GM19397 (cell line): ENCODE data around the gene SNX22.
"Not testable (repeated sequence)": the region's sequence is repeated elsewhere in the genome, so short reads cannot be mapped to it uniquely, and the experiment has no call there.

Source experiments
- ATAC-seq: cut with Tn5 transposase; IDR thresholded peaks from one replicate; pipeline ENCODE4 v1.9.1; 2021; ENCODE audit warnings: mild to moderate bottlenecking, moderate library complexity; ENCODE audit not compliant: unreplicated experiment

The SNX22 gene

DNA sequence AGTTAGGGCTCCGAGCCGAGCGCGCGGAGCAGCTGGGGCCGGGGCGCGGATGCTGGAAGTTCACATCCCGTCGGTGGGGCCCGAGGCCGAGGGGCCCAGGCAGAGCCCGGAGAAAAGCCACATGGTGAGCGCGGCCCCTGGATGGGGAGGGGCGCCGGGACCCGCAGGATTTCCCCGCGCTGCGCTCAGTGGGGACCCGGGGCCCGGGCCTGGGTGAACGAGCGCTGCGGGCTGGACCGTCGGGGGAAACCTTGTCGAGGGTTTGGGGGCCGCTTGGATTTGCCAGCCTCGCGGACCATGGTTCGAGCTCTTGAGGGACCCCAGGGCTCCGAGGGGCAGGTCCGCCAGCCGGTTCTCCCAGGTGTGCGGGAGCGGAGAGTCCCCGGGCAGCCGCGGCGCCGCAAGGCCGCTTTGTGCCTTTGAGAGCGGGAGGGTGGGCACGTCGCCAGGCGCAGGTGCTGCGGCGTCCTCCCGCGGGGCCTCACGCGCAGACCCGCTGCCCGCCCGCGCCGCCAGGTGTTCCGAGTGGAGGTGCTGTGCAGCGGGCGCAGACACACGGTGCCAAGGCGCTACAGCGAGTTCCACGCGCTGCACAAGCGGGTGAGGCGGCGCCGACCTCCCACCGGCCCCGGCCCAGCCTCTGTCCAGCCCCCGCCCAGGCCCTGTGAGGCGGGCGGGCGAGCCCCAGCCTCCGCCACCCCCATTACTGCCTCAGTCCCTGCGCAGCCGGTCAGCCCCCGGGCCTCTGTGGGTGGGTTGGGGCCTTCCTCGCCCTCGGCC is at the start of gene SNX22:
Gene SNX22, plus strand, starts transcription at position 5 of the 780 bp plus-strand sequence. Its CDS starts 45 bp downstream, at position 50.
- ATAC-seq = no peak

DNA sequence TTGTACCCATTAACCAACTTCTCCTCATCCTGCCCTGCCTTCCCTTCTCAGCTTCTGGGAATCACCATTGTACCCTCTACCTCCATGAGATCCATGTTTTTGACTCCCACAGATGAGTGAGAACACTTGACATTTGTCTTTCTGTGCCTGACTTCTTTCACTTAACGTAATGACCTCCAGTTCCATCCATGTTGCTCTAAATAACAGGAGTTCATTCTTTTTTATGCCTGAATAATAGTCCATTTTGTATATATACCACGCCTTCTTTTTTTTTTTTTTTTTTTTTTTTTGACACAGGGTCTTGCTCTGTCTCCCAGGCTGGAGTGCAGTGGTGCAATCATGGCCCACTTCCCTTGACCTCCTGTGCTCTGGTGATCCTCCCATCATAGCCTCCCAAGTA is 49.0 kb upstream of the SNX22 start:
- no peak for ATAC-seq

DNA sequence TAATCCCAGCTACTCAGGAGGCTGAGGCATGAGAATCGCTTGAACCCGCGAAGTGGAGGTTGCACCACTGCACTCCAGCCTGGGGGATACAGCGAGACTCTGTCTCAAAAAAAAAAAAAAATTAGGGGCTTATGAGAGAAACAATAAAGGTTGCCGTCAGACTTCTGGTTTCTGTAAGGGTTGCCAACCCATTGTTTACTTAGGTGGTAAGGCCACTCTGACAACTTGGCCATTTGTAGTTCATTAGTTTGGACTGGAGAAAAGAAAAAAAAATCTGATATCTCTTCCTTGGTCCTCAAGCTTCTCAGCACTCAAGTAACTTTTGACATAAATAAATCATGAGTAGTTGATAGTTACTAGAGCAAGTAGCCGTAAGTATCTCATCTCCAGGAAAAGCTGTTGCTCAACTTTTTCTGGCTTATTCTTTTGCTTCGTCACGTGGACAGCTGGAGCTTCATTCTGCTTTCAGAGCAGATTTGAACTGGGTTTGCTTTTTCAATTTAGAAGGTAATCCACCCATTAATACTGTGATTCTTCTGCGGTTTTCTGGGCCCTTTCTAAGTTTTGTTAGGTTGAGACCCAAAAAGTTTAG is 46.3 kb upstream of the SNX22 start:
- ATAC-seq = no peak

DNA sequence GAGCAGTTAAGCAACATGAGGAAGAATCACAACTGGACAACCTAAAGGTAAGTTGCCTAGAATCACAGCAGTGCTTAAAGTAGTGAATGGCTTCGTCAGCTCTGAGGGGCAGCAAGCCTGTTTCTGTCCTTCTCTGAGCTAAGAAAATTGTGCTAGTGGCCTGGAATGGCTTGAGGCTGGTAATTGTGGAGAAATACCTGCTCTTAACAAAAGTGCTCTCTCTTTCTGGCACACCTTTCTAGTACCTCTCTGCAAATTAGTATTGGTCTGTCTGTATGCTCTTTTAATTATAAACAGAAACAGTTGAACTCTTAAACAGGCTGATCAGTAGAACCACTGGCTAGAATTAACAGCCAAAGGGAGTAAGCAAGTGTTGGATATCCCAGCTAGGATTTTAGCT is 44.2 kb upstream of the SNX22 start:
- ATAC-seq = no peak

DNA sequence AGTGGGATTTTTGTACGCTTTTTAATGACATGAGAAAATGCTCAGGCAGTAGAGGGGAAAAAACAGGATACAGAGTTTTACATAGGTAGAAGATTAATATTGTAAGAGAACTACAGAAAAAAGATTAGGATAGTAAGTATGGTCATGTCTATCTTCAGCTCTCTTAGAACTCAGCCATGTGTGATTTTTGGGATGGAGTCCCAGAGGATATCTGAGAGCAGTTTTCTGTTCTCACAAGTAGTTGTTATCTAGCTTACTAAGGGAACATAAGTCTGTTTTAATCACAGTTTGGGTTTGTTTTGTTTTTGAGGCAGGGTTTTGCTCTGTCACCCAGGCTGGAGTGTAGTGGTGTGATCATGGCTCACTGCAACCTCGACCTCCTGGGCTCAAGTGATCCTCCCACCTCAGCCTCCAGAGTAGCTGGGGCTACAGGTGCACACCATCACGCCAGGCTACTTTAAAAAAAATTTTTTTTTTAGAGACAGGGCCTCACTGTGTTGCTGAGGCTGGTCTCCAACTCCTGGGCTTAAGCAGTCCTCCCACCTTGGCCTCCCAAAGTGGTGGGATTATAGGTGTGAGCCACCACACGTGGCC is 41.3 kb upstream of the SNX22 start:
- not testable (repeated sequence) for ATAC-seq

DNA sequence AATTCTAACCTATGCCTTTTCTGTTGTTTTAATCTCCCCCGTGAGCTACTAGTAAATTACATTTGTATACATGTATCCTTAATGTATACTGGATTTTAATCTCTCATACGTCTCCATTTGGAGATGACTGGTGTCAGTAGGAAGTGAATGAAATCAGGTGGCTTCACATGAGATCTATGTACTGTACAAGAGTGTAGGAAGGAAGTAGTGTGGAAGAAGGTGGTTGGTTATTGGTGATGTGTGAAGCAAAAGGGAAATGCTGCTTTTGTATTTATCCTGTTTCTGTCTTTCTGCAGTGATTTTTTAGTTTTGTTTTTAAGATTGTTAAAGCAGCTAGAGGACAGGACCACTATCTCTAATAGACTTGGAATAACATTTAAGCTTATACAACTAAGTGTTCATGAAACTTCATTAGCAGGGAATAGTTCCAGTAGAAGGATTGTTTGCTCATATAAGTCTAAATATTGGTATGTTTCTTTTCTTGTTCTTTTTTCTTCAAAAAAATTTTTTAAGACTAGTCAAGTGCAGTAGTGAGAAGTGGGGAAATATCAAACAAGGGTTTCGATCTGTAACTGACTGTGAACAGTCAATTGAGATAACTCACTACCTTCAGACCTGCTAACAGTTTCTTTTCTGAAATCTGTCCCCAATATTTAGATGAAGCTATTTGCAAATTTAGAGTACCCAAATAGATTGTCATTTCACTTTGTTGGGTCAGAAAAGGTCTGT is 40.4 kb upstream of the SNX22 start:
- no peak for ATAC-seq

DNA sequence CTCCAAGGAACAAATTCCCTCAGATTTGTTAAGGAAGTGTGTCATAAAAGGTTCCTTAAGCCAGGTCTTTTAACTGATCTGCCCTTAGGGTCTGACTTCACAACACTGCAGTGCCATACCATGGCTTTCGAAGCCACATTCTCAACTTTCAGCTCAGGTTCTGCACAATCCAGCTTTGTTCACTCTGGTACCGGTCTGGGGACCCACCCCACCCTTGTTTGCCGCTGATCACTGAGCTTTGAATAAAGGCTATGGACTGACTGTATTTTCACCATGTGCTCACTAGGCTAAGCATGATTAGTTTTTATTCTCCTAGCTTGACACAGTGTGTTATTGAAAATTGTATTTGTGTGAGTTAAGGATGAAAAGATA is 39.9 kb upstream of the SNX22 start:
- ATAC-seq = no peak

DNA sequence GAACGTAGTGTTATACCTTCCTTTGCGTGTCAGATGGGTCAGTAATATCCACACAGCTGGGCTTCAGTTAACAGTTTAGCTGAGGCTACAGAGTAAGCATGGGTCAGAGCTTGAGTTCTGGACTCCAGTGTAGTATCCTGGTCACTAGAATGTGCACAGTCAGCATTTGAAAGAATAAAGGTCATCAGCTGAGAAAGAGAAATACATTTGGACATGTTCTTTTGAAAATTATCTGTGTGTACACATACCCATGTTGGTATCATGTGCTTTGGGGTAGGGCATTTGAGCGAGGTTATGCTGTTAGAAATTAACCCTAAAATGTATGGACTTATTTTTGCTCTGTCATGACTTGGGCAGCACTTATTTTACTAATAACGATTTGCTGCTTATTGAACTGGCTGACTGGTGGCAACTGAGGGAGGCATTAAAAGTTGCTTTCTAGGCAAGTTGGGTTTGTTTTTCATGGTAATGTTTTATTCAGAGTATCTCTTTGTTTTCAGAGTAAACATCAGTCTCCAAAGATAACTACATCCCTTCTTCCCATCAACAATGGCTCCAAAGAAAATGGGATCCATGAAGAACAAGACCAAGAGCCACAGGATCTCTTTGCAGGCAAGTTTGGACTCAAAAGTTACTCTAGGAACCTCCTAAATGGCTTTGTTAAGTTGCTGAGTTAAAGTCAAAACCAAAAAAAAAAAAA is 39.3 kb upstream of the SNX22 start:
- no peak for ATAC-seq

DNA sequence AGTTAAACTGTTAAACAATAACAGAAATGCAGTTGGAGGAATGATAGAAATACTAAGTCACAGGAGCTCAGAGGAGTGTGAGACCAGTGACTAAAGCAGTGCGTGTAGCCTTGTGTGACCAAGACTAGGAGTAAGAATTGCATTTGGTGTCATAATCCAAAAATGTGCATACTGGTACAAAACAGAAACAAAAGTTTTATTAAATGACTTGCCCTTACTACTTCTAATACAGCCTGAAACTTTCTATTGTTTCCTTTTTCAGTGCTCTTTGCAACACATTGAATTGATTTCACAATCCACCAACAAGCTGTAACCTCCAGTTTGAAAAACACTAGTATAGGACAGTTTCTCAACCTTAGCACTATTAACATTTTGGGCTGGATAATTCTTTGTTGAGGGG is 38.6 kb upstream of the SNX22 start:
- no peak for ATAC-seq

DNA sequence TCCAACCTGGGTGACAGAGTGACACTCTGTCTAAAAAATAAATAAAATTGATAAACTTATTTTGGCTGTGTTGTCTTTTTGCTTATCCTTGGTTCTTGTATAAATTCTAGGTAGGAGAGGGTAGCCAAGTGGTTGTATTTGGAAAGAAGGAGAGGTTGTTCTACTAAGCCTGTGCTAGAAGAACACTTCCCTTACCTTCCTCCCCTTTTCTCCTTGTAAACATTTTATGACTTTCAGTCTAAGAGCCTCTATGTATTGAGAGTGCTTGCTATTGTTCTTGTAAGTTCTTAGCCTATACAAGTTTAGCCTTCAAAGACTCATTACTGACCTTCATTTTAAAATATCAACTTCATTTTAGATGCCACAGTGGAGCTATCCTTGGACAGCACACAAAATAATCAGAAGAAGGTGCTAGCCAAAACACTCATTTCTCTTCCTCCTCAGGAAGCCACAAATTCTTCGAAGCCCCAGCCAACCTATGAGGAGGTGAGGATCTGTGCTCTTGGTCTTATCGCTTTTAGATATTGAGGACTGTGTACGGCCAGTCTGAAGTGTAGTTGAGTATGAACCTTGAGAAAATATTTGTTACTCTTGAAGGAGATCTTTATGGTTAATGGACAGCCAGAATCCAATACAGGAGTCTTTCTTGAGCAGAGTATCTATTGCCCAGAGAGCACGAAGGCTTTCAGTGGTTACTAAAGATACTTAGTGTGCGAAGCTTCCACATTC is 33.6 kb upstream of the SNX22 start:
- no peak for ATAC-seq

DNA sequence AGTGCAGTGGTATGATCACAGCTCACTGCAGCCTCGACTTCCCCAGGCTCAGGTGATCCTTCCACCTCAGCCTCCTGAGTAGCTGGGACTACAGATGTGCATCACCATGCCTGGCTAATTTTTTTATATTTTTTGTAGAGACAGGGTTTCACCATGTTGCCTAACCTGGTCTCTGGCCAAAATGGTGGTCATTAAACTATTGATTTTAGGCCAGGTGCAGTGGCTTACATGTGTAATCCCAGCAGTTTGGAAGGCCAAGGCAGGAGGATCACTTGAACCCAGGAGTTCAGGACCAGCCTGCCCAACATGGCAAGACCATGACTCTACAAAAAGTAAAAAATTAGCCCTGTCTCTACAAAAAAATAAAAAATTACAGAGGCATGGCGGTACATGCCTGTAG is 31.2 kb upstream of the SNX22 start:
- not testable (repeated sequence) for ATAC-seq

DNA sequence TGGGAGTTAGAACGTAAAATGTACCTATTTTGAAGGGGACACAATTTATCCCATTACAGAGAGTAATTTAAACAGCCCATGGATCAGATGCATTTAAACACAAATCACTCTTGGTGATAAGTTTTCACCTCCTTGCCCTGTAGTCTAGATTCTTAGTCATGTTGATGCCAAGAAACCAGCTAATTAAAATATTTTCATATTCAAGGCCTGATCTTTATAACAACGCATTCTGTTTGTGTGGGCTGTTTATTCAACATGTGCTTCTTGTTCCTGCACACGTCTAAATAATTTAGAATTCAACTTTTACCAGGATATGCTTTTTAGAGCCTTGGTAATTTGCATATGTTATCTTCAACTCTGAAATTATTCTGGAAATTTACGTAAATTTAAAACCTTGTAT is 29.9 kb upstream of the SNX22 start:
- no peak for ATAC-seq

DNA sequence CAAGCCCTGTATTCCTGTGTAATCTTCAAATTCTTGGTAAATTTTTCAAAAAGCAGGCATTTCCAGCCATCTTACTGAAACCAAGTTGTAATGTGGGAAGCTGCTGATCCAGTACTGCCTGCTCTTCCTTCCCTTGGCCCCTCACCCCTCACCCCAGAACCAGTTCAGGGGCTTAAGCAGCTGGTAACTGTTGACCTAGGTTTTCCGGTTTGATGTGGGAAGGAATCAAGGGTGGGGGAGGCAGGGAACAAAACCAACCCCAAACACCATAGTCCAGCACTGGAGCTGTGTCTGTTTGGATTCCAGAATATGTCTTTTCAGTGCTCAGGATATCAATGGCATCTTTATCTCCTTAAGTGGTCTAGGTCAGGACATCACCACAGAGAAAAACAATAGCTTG is 29.1 kb upstream of the SNX22 start:
- ATAC-seq = no peak

DNA sequence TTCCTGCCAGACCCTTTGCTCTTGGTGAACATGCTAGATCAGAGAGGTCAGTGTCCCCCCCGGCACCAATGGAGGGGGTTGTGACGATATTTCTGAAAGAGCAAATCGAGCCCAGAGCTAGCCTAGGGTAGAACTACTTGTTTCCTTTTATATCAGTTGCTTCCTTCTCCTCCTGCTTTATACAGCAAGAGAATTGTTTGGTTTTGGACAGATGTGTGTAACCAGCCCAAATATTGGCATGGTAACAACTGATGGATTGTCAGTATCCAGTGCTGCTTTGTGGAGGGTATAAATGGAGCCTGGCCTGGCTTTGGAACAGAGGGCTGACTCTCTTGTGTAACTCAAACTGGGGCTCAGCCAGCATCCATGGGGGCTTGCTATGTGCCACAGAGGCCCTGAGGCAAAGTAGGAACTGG is 28.6 kb upstream of the SNX22 start:
- ATAC-seq = no peak

DNA sequence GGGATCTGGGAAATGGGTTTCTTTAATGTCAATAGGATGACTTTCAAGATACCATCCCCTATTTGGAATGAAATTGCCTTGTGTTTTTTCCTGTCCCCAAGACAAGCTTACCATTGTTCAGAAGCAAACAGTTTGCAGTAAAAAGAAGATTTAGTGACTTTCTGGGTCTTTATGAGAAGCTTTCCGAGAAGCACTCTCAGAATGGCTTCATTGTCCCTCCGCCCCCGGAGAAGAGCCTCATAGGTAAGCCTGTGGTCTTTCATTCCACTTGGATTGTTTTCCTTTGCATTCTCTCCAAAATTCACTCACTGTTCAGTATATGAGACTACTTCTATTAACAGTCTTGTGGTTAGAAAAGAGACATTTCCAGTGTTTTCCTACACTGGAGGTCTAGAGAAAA is 25.6 kb upstream of the SNX22 start:
- ATAC-seq = no peak

DNA sequence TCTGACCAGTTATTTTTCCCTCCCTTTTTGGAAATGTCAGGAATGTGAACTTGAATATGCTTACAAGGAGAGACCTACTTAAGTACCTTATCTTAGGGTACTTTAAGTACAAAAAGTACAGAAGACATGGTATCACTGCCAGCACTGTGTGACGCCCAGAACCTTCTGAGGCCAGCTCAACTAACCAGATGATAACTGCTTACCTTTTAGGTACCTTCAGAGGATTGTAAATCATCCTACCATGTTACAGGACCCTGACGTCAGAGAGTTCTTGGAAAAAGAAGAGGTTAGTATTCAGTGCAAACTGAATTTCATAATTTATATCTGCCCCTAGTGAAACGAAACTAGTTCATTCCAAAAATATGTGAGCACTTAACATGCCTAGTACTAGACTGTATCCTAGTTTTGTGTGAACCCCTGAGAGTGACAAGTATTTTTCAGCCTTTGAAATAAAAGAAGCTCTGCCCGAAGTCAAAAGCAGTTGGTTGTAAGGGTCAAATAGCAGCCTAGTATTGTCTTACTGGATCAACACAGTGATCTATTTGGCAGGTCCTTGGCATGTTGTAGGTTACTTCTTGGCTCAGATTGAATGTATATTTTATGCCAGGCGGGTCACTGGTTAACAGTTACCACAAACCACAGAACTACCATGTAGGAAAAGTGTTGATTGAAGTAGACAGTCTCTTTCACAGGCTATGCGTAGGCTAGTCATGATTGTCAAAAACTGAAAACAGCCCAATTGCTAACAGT is 23.8 kb upstream of the SNX22 start:
- no peak for ATAC-seq

DNA sequence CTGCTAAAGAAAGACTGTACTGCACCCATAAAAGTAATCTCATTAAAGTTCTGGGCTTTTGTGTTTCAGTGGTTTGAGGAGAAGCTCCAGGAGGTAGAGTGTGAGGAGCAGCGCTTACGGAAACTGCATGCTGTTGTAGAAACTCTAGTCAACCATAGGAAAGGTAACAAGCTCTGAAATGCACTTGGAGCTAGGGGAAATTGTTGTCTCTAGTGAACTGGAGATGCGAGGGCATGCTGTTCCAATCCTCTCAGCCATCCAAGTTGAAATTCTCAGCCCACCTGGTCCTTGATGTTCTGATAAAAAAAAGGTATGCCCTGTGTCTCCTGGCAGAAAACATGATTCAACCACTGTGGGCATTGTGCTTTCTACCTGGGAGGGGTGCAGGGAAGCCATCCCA is 21.4 kb upstream of the SNX22 start:
- no peak for ATAC-seq

DNA sequence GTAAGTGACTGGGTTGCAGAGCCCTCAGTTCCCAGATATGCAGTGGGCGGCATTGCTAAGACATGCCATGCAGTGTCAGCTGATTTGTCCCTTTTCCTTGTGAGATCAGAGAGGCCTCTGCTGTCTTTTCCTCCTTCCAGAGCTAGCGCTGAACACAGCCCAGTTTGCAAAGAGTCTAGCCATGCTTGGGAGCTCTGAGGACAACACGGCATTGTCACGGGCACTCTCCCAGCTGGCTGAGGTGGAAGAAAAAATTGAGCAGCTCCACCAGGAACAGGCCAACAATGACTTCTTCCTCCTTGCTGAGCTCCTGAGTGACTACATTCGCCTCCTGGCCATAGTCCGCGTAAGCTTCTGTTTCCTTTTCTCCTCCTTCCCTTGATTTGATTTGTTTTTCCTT is 20.0 kb upstream of the SNX22 start:
- ATAC-seq = no peak

DNA sequence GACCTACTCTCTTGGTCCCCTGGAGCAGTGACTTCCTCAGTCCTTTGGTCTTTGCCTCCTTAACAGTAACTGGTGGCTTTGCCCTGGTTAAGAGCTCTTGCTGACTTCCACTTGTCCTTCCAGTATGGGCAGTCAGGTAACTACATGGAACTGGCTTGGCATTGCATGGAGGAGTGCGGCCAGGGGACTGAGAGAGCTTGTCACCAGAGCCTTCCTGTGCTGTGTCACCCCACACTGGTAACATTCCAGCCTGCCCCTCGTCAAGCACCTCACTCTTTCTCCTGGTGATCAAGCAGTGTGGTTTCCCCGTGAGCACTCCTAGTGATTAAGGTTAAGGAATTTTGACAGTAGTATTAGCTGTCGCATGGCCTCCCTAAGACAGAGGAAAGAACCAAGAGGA is 19.3 kb upstream of the SNX22 start:
- no peak for ATAC-seq
